Erythroblast (primary cell): ENCODE data around the gene SCAF4.

Experiments
- GATA1 ChIP-seq: IDR thresholded peaks from 2 replicates; pipeline ENCODE4 v1.6.1; 2011; ENCODE audit warnings: low read depth, mild to moderate bottlenecking, control low read depth, low read length, moderate library complexity
- POLR2A ChIP-seq: IDR thresholded peaks from 2 replicates; pipeline ENCODE4 v1.6.1; 2011; ENCODE audit warnings: mild to moderate bottlenecking, low read length

GRCh38 chr21:31634993-31635392, 96.9 kb downstream of the SCAF4 start:
- TF ChIP-seq POLR2A, result no peak
- no peak for TF ChIP-seq GATA1
